HUES64 (cell line): ENCODE data around the gene TM9SF1.

Experiments
- H3K27ac ChIP-seq: 2 replicates; pipeline ENCODE4 v1.7.0; 2013; ENCODE audit warnings: low read depth, low read length, inconsistent platforms
- H3K27me3 ChIP-seq: 2 replicates; pipeline ENCODE4 v1.6.1; 2013; ENCODE audit warnings: mild to moderate bottlenecking, low read length; ENCODE audit not compliant: insufficient read depth
- H3K36me3 ChIP-seq: 2 replicates; pipeline ENCODE4 v1.6.1; 2013; ENCODE audit warnings: mild to moderate bottlenecking, low read length; ENCODE audit not compliant: insufficient read depth
- H3K4me1 ChIP-seq: 2 replicates; pipeline ENCODE4 v1.6.1; 2013; ENCODE audit warnings: mild to moderate bottlenecking, low read length, moderate library complexity; ENCODE audit not compliant: insufficient read depth
- H3K4me3 ChIP-seq: 2 replicates; pipeline ENCODE4 v1.5.1; 2013; ENCODE audit warnings: mild to moderate bottlenecking, low read length, moderate library complexity
- H3K9ac ChIP-seq: 2 replicates; pipeline ENCODE4 v1.6.1; 2013; ENCODE audit warnings: mild to moderate bottlenecking, low read depth, low read length
- H3K9me3 ChIP-seq: 2 replicates; pipeline ENCODE4 v1.6.1; 2013; ENCODE audit warnings: low read depth, low read length; ENCODE audit not compliant: insufficient read depth
- WGBS: fragments of 150-250, 120-280 bp; methylation state at CpG from one replicate; pipeline ENCODE4 v1.1.7; 2013; ENCODE audit warnings: missing lambda C conversion rate; 5-methylcytosine and 5-hydroxymethylcytosine counted together

Gene TM9SF1

GRCh38 chr14:24194186-24194872 is 912 bp downstream of the TM9SF1 start:
- Histone ChIP-seq H3K4me1 (peaks cover under 1% of the 10 kb centered on the region; the same call in 1 of the 2 replicates), H3K36me3 (peaks cover 33% of the 10 kb centered on the region), H3K4me3 (peak overlapping the region; percentile 95), H3K27ac (no peak overlapping the region), H3K27me3 (no peaks in the 10 kb centered on the region), H3K9me3 (no peaks in the 10 kb centered on the region), H3K9ac (0 out of 2 replicates have a peak overlapping the region, but pooled peaks have one; percentile 98)
- 90% methylated on average over 7 of the region's 7 CpGs for WGBS

- H3K4me3 ChIP-seq: no peak overlapping the region
- peaks cover 4% of the 10 kb centered on the region; the same call in 1 of the 2 replicates for H3K4me1 ChIP-seq
- H3K27ac ChIP-seq: no peak overlapping the region
- H3K36me3 ChIP-seq: peaks cover 33% of the 10 kb centered on the region
- H3K27me3 ChIP-seq: no peaks in the 10 kb centered on the region
- WGBS: 96% methylated on average over 15 of the region's 15 CpGs
- H3K9me3 ChIP-seq: no peaks in the 10 kb centered on the region
- H3K9ac ChIP-seq: no peak overlapping the region
Measured at GRCh38 chr14:24192933-24193332, 2.3 kb downstream of the TM9SF1 start.

- no peaks in the 10 kb centered on the region for H3K9me3 ChIP-seq
- WGBS: 90% methylated on average over 10 of the region's 10 CpGs
- no peaks in the 10 kb centered on the region for H3K27me3 ChIP-seq
- H3K9ac ChIP-seq: no peak overlapping the region
- peaks cover 9% of the 10 kb centered on the region; the same call in 1 of the 2 replicates for H3K4me1 ChIP-seq
- no peak overlapping the region for H3K4me3 ChIP-seq
- H3K27ac ChIP-seq: no peak overlapping the region
- peaks cover 56% of the 10 kb centered on the region for H3K36me3 ChIP-seq
Measured at GRCh38 chr14:24190416-24190815, 4.8 kb downstream of the TM9SF1 start.

GRCh38 chr14:24189460-24189859 is 5.8 kb downstream of the TM9SF1 start:
- 94% methylated on average over 9 of the region's 9 CpGs for WGBS
- H3K36me3 ChIP-seq: peaks cover 65% of the 10 kb centered on the region
- H3K4me3 ChIP-seq: peak overlapping the region; percentile 85
- no peaks in the 10 kb centered on the region for H3K27me3 ChIP-seq
- peak overlapping the region; percentile 44; the same call in 1 of the 2 replicates for H3K9ac ChIP-seq
- peaks cover 9% of the 10 kb centered on the region; the same call in 1 of the 2 replicates for H3K4me1 ChIP-seq
- H3K9me3 ChIP-seq: no peaks in the 10 kb centered on the region
- H3K27ac ChIP-seq: no peak overlapping the region

- no peaks in the 10 kb centered on the region for H3K9me3 ChIP-seq
- H3K4me1 ChIP-seq: peaks cover 9% of the 10 kb centered on the region; the same call in 1 of the 2 replicates
- H3K36me3 ChIP-seq: peaks cover 69% of the 10 kb centered on the region
- H3K9ac ChIP-seq: peak overlapping the region; percentile 44; the same call in 1 of the 2 replicates
- H3K4me3 ChIP-seq: peak overlapping the region; percentile 85
- WGBS: 0% methylated on average over 3 of the region's 3 CpGs
- H3K27ac ChIP-seq: peak overlapping the region; percentile 34; the same call in 1 of the 2 replicates
- no peaks in the 10 kb centered on the region for H3K27me3 ChIP-seq
Measured at GRCh38 chr14:24189059-24189375, 6.2 kb downstream of the TM9SF1 start.

- Histone ChIP-seq H3K27ac (peak within 1 kb of the TSS; percentile 66), H3K27me3 (no peaks in the 10 kb centered on the region), H3K36me3 (peaks cover 71% of the 10 kb centered on the region), H3K9me3 (no peaks in the 10 kb centered on the region), H3K9ac (peak within 1 kb of the TSS; percentile 84), H3K4me3 (peak within 1 kb of the TSS; percentile 85), H3K4me1 (peaks cover 9% of the 10 kb centered on the region; the same call in 1 of the 2 replicates)
- WGBS: under 1% methylated on average over 65 of the region's 65 CpGs
Measured at GRCh38 chr14:24188251-24189058, 6.8 kb downstream of the TM9SF1 start, which contains the start of gene IPO4. Gene IPO4, minus strand, starts transcription at chr14:24188816. Its CDS starts 29 bp downstream, at chr14:24188787.

GRCh38 chr14:24187539-24187915 is 7.7 kb downstream of the TM9SF1 start:
- Histone ChIP-seq H3K9ac (peak overlapping the region; percentile 84; the same call in 1 of the 2 replicates), H3K4me3 (peak overlapping the region; percentile 85), H3K27ac (no peak overlapping the region), H3K4me1 (peaks cover 9% of the 10 kb centered on the region; the same call in 1 of the 2 replicates), H3K27me3 (no peaks in the 10 kb centered on the region), H3K36me3 (peaks cover 74% of the 10 kb centered on the region), H3K9me3 (no peaks in the 10 kb centered on the region)
- WGBS: 95% methylated on average over 2 of the region's 2 CpGs

GRCh38 chr14:24186831-24187538 is 8.3 kb downstream of the TM9SF1 start:
- Histone ChIP-seq H3K4me3 (no peak overlapping the region), H3K9ac (no peak overlapping the region), H3K4me1 (peaks cover 9% of the 10 kb centered on the region; the same call in 1 of the 2 replicates), H3K27ac (no peak overlapping the region), H3K36me3 (peaks cover 74% of the 10 kb centered on the region), H3K9me3 (no peaks in the 10 kb centered on the region), H3K27me3 (no peaks in the 10 kb centered on the region)
- 92% methylated on average over 10 of the region's 10 CpGs for WGBS

- Histone ChIP-seq H3K9ac (no peak overlapping the region), H3K27me3 (no peaks in the 10 kb centered on the region), H3K27ac (no peak overlapping the region), H3K4me3 (no peak overlapping the region), H3K4me1 (peaks cover 9% of the 10 kb centered on the region; the same call in 1 of the 2 replicates), H3K9me3 (no peaks in the 10 kb centered on the region), H3K36me3 (peaks cover 77% of the 10 kb centered on the region)
- WGBS: 95% methylated on average over 11 of the region's 11 CpGs
Measured at GRCh38 chr14:24185741-24186140, 9.5 kb downstream of the TM9SF1 start.

- Histone ChIP-seq H3K27ac (no peak overlapping the region), H3K9me3 (no peaks in the 10 kb centered on the region), H3K4me1 (peaks cover 9% of the 10 kb centered on the region; the same call in 1 of the 2 replicates), H3K27me3 (no peaks in the 10 kb centered on the region), H3K36me3 (peaks cover 81% of the 10 kb centered on the region), H3K4me3 (no peak overlapping the region), H3K9ac (no peak overlapping the region)
- 91% methylated on average over 7 of the region's 7 CpGs for WGBS
Measured at GRCh38 chr14:24185026-24185425, 10.2 kb downstream of the TM9SF1 start.
